Activated gamma-delta T cell treated with Interleukin-2 at 50 U/mL for 16 hours (primary cell): ENCODE measurements around the gene TMTC4.

Experiments used
- DNase-seq: peaks from one replicate; pipeline ENCODE4 v3.0.0-alpha.2; 2020

TMTC4 gene

GRCh38 chr13:100665403-100665802 lies 9.2 kb downstream of the TMTC4 start:
- no peak for DNase-seq

GRCh38 chr13:100664171-100664900 lies 10.3 kb downstream of the TMTC4 start:
- no peak for DNase-seq

- DNase-seq, result no peak
Measured at GRCh38 chr13:100662468-100663211, 12.0 kb downstream of the TMTC4 start.

GRCh38 chr13:100660761-100661160 lies 13.8 kb downstream of the TMTC4 start:
- no peak for DNase-seq

GRCh38 chr13:100659578-100659977 lies 15.0 kb downstream of the TMTC4 start:
- no peak for DNase-seq

GRCh38 chr13:100658363-100658762 lies 16.2 kb downstream of the TMTC4 start:
- no peak for DNase-seq

GRCh38 chr13:100657881-100658315 lies 16.7 kb downstream of the TMTC4 start:
- DNase-seq, result no peak

- no peak for DNase-seq
Measured at GRCh38 chr13:100652510-100652909, 22.1 kb downstream of the TMTC4 start.

- no peak for DNase-seq
Measured at GRCh38 chr13:100650326-100650725, 24.3 kb downstream of the TMTC4 start.

GRCh38 chr13:100648354-100648753 lies 26.2 kb downstream of the TMTC4 start:
- no peak for DNase-seq

- no peak for DNase-seq
Measured at GRCh38 chr13:100646871-100647270, 27.7 kb downstream of the TMTC4 start.

GRCh38 chr13:100646030-100646673 lies 28.4 kb downstream of the TMTC4 start:
- DNase-seq, result no peak

GRCh38 chr13:100645382-100645781 lies 29.2 kb downstream of the TMTC4 start:
- DNase-seq, result no peak

- DNase-seq, result no peak
Measured at GRCh38 chr13:100644371-100644770, 30.2 kb downstream of the TMTC4 start.

- DNase-seq, result no peak
Measured at GRCh38 chr13:100637796-100638195, 36.8 kb downstream of the TMTC4 start.

GRCh38 chr13:100637380-100637779 lies 37.2 kb downstream of the TMTC4 start:
- DNase-seq, result no peak

GRCh38 chr13:100636441-100636840 lies 38.2 kb downstream of the TMTC4 start:
- no peak for DNase-seq

GRCh38 chr13:100636004-100636403 lies 38.6 kb downstream of the TMTC4 start:
- DNase-seq, result no peak

- DNase-seq, result no peak
Measured at GRCh38 chr13:100634696-100635095, 39.9 kb downstream of the TMTC4 start.

- no peak for DNase-seq
Measured at GRCh38 chr13:100633461-100633860, 41.1 kb downstream of the TMTC4 start.

- DNase-seq, result no peak
Measured at GRCh38 chr13:100630555-100630954, 44.0 kb downstream of the TMTC4 start.

- DNase-seq, result no peak
Measured at GRCh38 chr13:100627120-100627519, 47.5 kb downstream of the TMTC4 start.

GRCh38 chr13:100625447-100625846 lies 49.1 kb downstream of the TMTC4 start:
- DNase-seq, result no peak

GRCh38 chr13:100620792-100621191 lies 53.8 kb downstream of the TMTC4 start:
- no peak for DNase-seq
